DOHH2 (cell line): ENCODE results near the gene XBP1.
"Not testable (repeated sequence)": the region's sequence is repeated elsewhere in the genome, so short reads cannot be mapped to it uniquely, and the experiment has no call there.

Source experiments
- H3F3A ChIP-seq: fragments of 200-600 bp; sonication (generic), shearing (Covaris generic); 2 replicates; pipeline ENCODE4 v1.6.0; 2016; ENCODE audit warnings: antibody characterized with exemption, mild to moderate bottlenecking; ENCODE audit not compliant: control insufficient read depth, insufficient read depth
- H3K27ac ChIP-seq: fragments of 200-600 bp; sonication (generic); 2 replicates; pipeline ENCODE4 v1.5.1; 2014; ENCODE audit warnings: low read depth, mild to moderate bottlenecking, low read length, moderate library complexity
- H3K27me3 ChIP-seq: fragments of 200-600 bp; sonication (generic); 2 replicates; pipeline ENCODE4 v1.6.1; 2014; ENCODE audit warnings: mild to moderate bottlenecking, low read length, mixed read lengths; ENCODE audit not compliant: control insufficient read depth
- H3K36me3 ChIP-seq: fragments of 200-600 bp; sonication (generic); 2 replicates; pipeline ENCODE4 v1.6.1; 2014; ENCODE audit warnings: mild to moderate bottlenecking, low read length, moderate library complexity, mixed read lengths; ENCODE audit not compliant: control insufficient read depth
- H3K4me1 ChIP-seq: fragments of 200-600 bp; sonication (generic); 2 replicates; pipeline ENCODE4 v1.6.1; 2014; ENCODE audit warnings: mild to moderate bottlenecking, low read length, mixed read lengths; ENCODE audit not compliant: control insufficient read depth
- H3K4me2 ChIP-seq: fragments of 200-600 bp; sonication (generic); 2 replicates; pipeline ENCODE4 v1.6.0; 2014; ENCODE audit warnings: mild to moderate bottlenecking, low read length, moderate library complexity
- H3K4me3 ChIP-seq: fragments of 200-600 bp; sonication (generic); 2 replicates; pipeline ENCODE4 v1.5.1; 2014; ENCODE audit warnings: mild to moderate bottlenecking, low read length, mixed read lengths
- H3K79me2 ChIP-seq: fragments of 200-600 bp; sonication (generic); 2 replicates; pipeline ENCODE4 v1.6.1; 2014; ENCODE audit warnings: mild to moderate bottlenecking, low read length, mixed read lengths; ENCODE audit not compliant: control insufficient read depth
- H3K9me2 ChIP-seq: fragments of 200-600 bp; sonication (generic); replicated peaks from 2 replicates; pipeline ENCODE4 v1.6.1; 2014; ENCODE audit warnings: mild to moderate bottlenecking, low read length, mixed read lengths; ENCODE audit not compliant: control insufficient read depth
- H3K9me3 ChIP-seq: fragments of 200-600 bp; sonication (generic); 2 replicates; pipeline ENCODE4 v1.6.1; 2014; ENCODE audit warnings: antibody characterized with exemption, low read length, mixed read lengths; ENCODE audit not compliant: control insufficient read depth, insufficient read depth
- H4K20me1 ChIP-seq: fragments of 200-600 bp; sonication (generic); 2 replicates; pipeline ENCODE4 v1.6.0; 2014; ENCODE audit warnings: low read depth, mild to moderate bottlenecking, antibody characterized with exemption, low read length, moderate library complexity; ENCODE audit not compliant: control insufficient read depth, insufficient read depth
- EZH2phosphoT487 ChIP-seq: fragments of 200-600 bp; sonication (generic); IDR thresholded peaks from 2 replicates; pipeline ENCODE4 v1.6.1; 2017; ENCODE audit warnings: borderline replicate concordance, mild to moderate bottlenecking, antibody characterized with exemption, low read length, moderate library complexity, mixed read lengths
- TF ChIP-seq, protein P1 (sequence below): fragments of 200-600 bp; sonication (generic); IDR thresholded peaks from one replicate; pipeline ENCODE4 v1.5.1; 2014; ENCODE audit warnings: antibody characterized with exemption, mild to moderate bottlenecking, low read depth, low read length; ENCODE audit not compliant: poor library complexity, severe bottlenecking

XBP1 gene

DNA sequence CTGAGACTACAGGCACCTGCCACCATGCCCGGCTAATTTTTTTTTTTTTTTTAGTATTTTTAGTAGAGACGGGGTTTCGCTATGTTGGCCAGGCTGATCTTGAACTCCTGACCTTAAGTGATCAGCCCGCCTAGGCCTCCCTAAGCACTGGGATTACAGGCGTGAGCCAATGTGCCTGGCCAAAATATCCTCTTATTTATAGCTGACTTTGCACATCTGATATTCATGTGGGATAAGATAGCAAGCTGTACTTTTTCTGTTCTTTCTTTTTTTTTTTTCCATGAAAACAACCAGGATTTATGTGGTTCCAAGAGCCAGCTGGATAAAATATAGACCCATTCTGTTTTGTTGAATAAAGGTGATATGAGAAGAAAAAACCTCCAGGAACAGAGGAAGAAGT lies 12.1 kb upstream of the XBP1 start:
- H3K27ac ChIP-seq: no peak overlapping the region
- H3F3A ChIP-seq: no peaks in the 10 kb centered on the region
- no peaks in the 10 kb centered on the region for H3K36me3 ChIP-seq
- H3K27me3 ChIP-seq: no peaks in the 10 kb centered on the region
- H3K4me1 ChIP-seq: peaks cover 28% of the 10 kb centered on the region
- H3K9me3 ChIP-seq: no peaks in the 10 kb centered on the region
- H3K4me3 ChIP-seq: no peak overlapping the region
- H3K4me2 ChIP-seq: no peak overlapping the region
- H3K79me2 ChIP-seq: no peaks in the 10 kb centered on the region
- no peaks in the 10 kb centered on the region for H3K9me2 ChIP-seq
- 0 out of 2 replicates have a peak, but pooled peaks cover 5% of the 10 kb centered on the region for H4K20me1 ChIP-seq
- TF ChIP-seq, protein P1, sequence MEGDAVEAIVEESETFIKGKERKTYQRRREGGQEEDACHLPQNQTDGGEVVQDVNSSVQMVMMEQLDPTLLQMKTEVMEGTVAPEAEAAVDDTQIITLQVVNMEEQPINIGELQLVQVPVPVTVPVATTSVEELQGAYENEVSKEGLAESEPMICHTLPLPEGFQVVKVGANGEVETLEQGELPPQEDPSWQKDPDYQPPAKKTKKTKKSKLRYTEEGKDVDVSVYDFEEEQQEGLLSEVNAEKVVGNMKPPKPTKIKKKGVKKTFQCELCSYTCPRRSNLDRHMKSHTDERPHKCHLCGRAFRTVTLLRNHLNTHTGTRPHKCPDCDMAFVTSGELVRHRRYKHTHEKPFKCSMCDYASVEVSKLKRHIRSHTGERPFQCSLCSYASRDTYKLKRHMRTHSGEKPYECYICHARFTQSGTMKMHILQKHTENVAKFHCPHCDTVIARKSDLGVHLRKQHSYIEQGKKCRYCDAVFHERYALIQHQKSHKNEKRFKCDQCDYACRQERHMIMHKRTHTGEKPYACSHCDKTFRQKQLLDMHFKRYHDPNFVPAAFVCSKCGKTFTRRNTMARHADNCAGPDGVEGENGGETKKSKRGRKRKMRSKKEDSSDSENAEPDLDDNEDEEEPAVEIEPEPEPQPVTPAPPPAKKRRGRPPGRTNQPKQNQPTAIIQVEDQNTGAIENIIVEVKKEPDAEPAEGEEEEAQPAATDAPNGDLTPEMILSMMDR: no peak
- TF ChIP-seq EZH2phosphoT487: no peak

DNA sequence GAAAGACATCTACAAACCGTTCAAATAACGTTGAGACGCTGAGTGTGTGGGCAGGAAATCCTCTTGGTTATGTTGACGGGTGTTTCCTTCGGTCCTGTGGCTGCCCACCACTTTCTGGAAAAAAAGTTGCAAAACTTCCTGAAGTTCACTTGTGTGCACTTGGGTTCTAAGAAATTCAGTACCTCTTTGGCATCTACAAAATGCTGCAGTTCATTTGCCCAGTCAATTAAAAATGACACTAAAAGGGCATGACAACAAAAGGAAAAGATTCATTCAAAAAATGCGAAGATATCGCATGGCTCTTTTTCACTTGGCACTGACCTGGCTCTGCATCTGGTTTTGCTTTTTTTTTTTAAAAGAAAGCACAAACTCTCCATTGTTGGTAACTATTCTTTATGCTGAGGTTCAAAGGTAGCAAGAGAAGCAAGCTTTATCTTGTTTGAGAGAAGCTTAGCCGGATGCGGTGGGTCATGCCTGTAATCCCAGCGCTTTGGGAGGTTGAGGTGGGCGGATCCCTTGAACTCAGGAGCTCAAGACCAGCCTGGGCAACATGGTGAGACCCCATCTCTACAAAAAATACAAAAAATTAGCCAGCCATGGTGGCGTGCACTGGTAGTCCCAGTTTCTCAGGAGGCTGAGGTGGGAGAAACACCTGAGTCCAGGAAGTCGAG lies 10.6 kb upstream of the XBP1 start:
- Histone ChIP-seq H3K79me2 (no peaks in the 10 kb centered on the region), H3K4me2 (0 out of 2 replicates have a peak overlapping the region, but pooled peaks have one; percentile 3), H3K4me1 (peaks cover 17% of the 10 kb centered on the region)

DNA sequence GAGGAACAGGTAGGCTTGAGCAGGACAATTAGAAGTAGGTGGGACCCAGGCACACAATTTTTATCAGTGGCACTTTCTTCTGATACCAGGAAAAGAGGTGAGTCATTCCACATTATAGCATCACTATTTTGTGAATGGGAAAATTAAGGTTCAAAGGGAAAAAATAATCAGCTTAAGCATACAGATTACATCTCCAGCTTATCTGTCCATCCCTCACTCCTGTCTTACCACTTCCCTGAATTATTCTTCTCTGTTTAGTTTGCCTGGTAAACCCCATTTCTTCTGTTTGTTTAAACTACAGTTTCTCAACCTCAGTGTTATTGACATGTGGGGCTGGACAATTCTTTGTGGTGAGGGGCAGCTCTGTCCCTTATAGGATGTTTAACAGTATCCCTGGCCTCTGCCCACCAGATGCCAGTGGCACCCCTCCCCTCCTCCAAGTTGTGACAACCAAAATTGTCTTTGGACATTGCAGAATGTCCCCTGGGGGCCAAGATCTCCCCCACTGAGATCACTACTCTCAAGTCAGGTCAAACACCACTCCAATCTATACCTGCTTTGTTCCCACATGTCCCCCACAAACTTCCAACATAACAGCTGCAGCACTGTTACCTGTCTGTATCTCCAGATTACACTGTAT lies 8.5 kb upstream of the XBP1 start:
- Histone ChIP-seq H3K4me2 (no peak overlapping the region), H3F3A (0 out of 2 replicates have a peak, but pooled peaks cover 1% of the 10 kb centered on the region)

More for the DNA sequence above, 10.6 kb upstream of the XBP1 start:
- no peak overlapping the region for H3K27ac ChIP-seq
- no peaks in the 10 kb centered on the region for H3K27me3 ChIP-seq
- no peaks in the 10 kb centered on the region for H3F3A ChIP-seq
- 0 out of 2 replicates have a peak, but pooled peaks cover 5% of the 10 kb centered on the region for H4K20me1 ChIP-seq
- no peaks in the 10 kb centered on the region for H3K9me2 ChIP-seq
- no peaks in the 10 kb centered on the region for H3K36me3 ChIP-seq
- TF ChIP-seq EZH2phosphoT487: no peak
- TF ChIP-seq, protein P1: no peak
- no peaks in the 10 kb centered on the region for H3K9me3 ChIP-seq
- H3K4me3 ChIP-seq: no peak overlapping the region

DNA sequence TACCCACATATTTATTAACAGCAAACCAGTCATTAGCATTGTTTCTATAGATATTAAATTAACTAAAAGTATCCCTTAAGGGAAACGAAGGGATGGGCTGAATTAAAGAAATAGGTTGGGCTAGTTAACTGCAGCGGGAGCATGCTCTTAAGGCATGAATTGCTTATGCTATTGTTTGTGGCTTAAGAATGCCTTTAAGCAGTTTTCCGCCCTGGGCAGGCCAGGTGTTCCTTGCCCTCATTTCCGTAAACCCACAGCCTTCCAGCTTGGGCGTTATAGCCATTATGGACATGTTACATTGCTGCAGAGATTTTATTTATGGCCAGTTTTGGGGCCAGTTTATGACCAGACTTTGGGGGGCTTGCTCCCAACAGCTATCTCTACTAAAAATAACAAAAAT lies 5.1 kb upstream of the XBP1 start:
- H3K36me3 ChIP-seq, H3K9me2 ChIP-seq, H3K4me2 ChIP-seq, H3K27me3 ChIP-seq, H4K20me1 ChIP-seq, H3K9me3 ChIP-seq, H3K27ac ChIP-seq, H3K4me3 ChIP-seq: not testable (repeated sequence)
- H3K4me1 ChIP-seq: peaks cover 21% of the 10 kb centered on the region
- H3F3A ChIP-seq: peaks cover 14% of the 10 kb centered on the region
- peaks cover 20% of the 10 kb centered on the region for H3K79me2 ChIP-seq

More for the DNA sequence above, 8.5 kb upstream of the XBP1 start:
- Histone ChIP-seq H3K9me2 (no peaks in the 10 kb centered on the region), H3K27me3 (no peaks in the 10 kb centered on the region), H3K36me3 (no peaks in the 10 kb centered on the region), H4K20me1 (0 out of 2 replicates have a peak, but pooled peaks cover 5% of the 10 kb centered on the region), H3K27ac (no peak overlapping the region), H3K4me1 (peaks cover 17% of the 10 kb centered on the region), H3K9me3 (no peaks in the 10 kb centered on the region), H3K4me3 (no peak overlapping the region), H3K79me2 (no peaks in the 10 kb centered on the region)
- TF ChIP-seq, protein P1: no peak
- TF ChIP-seq EZH2phosphoT487: no peak
